Measurements from ENCODE around the gene CHST11.

CHST11 gene

DNA sequence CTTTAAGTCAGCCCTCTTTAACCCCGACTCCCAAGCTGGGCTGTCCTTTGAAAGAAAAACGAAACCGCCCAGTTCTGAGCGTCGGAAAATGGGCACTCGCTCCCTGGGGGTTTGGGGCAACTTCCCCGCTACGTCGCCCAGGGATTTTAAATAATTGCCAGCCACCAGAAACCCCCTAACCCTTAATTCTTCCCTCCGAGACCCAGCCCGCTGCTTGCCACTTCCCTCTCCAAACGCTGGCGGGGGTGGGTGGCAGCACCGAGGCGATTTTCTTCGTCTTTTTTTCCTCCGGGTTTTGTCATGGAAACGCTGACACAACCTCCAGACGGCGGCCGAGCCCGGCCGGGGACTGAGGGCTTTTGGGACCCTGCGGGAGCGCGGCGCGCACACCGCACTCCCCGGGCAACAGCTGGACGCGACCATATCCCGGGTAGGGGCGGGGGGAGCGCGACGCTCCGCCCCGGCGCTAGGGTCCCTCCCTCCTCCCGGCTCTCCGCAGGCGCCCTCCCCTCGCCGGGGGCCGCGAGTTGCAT lies at the start of gene CHST11:
Gene CHST11, plus strand, starts transcription at position 532 of the 533 bp plus-strand sequence.
- 0 out of 2 replicates have a peak, but pooled peaks have one; percentile 7 for TF ChIP-seq CTCF (IDR thresholded peaks at IDR 0.05; ENCODE audit: borderline replicate concordance, insufficient read depth, low read depth, low read length)
- H3K4me3 ChIP-seq (ENCODE audit: low read depth, low read length) = peak within 1 kb of the TSS; percentile 100

GRCh38 chr12:104407438-104407837 lies 49.3 kb upstream of the CHST11 start:
- TF ChIP-seq CTCF (IDR thresholded peaks at IDR 0.05; ENCODE audit: borderline replicate concordance, insufficient read depth, low read depth, low read length) = no peak
- no peak overlapping the region for H3K4me3 ChIP-seq (ENCODE audit: low read depth, low read length)

- H3K4me3 ChIP-seq (ENCODE audit: low read depth, low read length) = no peak overlapping the region
- TF ChIP-seq CTCF (IDR thresholded peaks at IDR 0.05; ENCODE audit: borderline replicate concordance, insufficient read depth, low read depth, low read length) = no peak
Observed at GRCh38 chr12:104407922-104408321, 48.8 kb upstream of the CHST11 start.

GRCh38 chr12:104410326-104410725 lies 46.4 kb upstream of the CHST11 start:
- TF ChIP-seq CTCF (IDR thresholded peaks at IDR 0.05; ENCODE audit: borderline replicate concordance, insufficient read depth, low read depth, low read length) = no peak
- no peak overlapping the region for H3K4me3 ChIP-seq (ENCODE audit: low read depth, low read length)

DNA sequence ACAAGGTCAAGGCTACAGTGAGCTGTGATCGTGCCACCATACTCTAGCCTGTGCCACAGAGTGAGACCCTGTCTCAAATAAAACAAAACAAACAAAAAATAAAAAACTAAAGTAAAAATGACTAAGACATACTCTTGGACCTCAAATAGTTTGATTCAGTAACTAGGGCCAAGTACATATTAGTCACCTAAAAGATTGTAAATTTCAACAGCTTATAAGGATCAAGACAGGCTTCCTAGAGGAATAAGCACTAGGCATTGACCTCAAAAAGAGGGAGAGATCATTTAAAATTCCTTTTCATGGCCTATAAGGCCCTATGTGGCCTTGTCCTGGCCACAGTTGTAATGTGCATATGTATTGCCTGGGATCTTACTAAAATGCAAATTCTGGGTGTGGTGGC lies 46.0 kb upstream of the CHST11 start:
- no peak for TF ChIP-seq CTCF (IDR thresholded peaks at IDR 0.05; ENCODE audit: borderline replicate concordance, insufficient read depth, low read depth, low read length)
- no peak overlapping the region for H3K4me3 ChIP-seq (ENCODE audit: low read depth, low read length)

DNA sequence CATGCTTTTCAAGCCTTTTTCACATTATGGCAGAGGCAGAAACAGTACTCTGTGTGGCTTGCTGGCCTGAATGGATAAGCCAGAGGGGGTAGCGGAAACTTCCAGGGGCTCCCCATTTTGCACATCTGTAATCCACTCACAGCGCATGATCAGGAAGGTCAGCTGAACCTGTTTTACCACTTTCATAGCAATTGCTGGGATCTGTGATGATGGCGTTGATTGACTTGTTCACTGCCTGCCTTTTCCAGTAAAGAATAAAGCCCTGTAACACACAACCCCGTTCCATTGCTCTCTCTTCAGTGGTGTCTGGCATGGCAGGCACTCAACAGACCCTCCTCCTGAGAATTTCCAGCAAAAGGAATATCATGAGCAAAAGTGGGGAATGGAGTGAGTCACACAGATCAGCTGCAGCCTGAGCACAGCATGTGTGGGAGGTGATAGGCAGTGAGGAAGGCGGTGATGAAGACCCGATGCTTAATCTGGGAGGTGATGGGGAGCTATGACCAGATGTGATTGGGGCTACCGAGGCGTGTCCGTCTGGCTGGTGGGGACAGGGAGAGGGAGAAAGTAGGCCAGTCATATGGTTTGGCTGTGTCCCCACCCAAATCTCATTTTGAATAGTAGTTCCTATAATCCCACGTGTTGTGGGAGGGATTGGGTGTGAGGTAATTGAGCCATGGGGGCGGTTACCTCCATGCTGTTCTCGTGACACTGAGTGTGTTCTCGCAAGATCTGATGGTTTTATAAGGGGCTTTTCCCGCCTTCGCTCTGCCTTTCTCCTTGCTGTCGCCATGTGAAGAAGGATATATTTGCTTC lies 44.7 kb upstream of the CHST11 start:
- no peak for TF ChIP-seq CTCF (IDR thresholded peaks at IDR 0.05; ENCODE audit: borderline replicate concordance, insufficient read depth, low read depth, low read length)
- no peak overlapping the region for H3K4me3 ChIP-seq (ENCODE audit: low read depth, low read length)

DNA sequence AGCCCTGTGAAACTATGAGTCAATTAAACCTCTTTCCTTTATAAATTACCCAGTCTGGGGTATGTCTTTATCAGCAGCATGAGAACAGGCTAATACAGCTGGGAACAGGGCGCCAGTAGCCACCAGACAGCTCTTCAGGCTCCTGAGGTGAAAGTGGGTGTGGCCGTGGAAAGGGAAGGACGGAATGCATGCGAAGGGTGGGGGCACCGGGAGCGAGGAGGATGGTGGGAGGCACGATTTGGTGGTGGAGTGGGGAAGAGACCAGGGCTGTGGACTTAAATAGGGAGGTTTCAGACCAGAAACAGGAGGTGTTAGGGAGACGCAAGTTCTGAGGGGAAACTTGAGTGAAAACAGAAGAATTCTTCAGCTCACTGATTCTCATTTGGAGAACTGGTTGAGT lies 44.1 kb upstream of the CHST11 start:
- no peak overlapping the region for H3K4me3 ChIP-seq (ENCODE audit: low read depth, low read length)
- no peak for TF ChIP-seq CTCF (IDR thresholded peaks at IDR 0.05; ENCODE audit: borderline replicate concordance, insufficient read depth, low read depth, low read length)
